ENCODE measurements around the gene CYB5R2.

The CYB5R2 gene

DNA sequence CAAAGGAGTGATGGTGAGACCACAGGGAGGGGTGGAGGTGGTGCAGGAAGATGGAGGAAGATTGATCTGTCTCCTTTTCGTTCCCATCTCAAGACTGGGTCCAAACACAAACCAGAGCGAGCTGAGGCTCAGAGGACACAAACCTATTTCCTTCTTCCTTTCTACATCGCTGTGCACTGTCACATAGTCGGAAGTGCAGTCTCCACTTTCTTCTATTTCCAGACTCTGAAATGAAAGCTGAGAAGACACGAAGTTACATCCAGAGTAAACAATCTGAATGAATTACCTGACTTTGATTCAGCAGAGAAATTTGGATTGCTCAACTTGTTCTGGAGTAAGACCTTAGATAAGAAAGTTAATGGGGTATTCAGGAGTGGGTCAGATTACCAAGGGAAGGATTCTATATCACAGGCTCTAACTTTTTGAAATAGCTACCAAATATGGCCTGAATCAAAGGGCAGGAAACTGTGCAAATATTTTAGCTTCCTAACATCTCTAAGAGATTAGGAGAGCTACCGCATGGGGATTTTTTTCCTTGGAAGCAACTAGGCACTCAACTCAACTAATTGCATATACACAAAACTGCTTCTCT, 18.6 kb upstream of the CYB5R2 start:
- TF ChIP-seq, protein P1, sequence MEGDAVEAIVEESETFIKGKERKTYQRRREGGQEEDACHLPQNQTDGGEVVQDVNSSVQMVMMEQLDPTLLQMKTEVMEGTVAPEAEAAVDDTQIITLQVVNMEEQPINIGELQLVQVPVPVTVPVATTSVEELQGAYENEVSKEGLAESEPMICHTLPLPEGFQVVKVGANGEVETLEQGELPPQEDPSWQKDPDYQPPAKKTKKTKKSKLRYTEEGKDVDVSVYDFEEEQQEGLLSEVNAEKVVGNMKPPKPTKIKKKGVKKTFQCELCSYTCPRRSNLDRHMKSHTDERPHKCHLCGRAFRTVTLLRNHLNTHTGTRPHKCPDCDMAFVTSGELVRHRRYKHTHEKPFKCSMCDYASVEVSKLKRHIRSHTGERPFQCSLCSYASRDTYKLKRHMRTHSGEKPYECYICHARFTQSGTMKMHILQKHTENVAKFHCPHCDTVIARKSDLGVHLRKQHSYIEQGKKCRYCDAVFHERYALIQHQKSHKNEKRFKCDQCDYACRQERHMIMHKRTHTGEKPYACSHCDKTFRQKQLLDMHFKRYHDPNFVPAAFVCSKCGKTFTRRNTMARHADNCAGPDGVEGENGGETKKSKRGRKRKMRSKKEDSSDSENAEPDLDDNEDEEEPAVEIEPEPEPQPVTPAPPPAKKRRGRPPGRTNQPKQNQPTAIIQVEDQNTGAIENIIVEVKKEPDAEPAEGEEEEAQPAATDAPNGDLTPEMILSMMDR (IDR thresholded peaks at IDR 0.05; ENCODE audit: borderline replicate concordance, insufficient read depth, low read depth, low read length), result no peak
- H3K4me3 ChIP-seq (ENCODE audit: low read depth, low read length), result no peak overlapping the region

DNA sequence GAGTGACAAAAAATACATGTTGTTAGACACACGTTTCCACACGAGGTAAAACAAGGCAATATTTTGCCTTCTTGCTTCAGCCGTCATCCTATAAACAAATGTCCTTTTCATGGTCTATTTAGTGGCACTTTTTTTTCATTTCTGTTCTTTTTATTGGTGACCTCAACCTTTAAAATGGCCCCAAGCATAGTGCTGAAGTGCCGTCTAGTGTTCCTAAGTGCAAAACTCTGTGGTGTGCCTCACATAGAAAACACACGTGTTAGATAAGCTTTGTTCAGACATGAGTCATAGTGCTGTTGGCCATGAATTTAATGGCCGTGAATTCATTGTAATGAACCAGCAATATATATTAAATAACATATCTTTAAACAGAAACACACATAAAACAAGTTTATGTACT, 17.3 kb upstream of the CYB5R2 start:
- H3K4me3 ChIP-seq (ENCODE audit: low read depth, low read length), result no peak overlapping the region
- TF ChIP-seq, protein P1 (IDR thresholded peaks at IDR 0.05; ENCODE audit: borderline replicate concordance, insufficient read depth, low read depth, low read length), result no peak

DNA sequence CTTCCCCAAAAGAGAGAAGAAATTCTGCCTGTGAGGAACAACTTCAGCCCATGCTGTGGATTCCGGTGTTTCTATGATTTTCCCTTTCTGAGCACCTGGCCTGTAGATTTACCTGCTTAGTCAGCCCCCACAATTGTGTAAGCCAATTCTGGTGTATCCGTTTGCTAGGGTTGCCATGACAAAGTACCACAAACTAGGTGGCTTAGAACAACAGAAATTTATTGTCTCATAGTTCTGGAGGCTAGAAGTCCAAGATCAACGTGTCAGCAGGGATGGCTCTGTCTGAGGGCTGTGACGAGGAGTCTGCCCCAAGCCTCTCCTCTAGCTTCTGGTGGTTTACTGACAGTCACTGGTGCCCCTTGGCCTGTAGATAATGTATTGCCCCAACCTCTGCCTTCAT, 15.9 kb upstream of the CYB5R2 start:
- H3K4me3 ChIP-seq (ENCODE audit: low read depth, low read length), result no peak overlapping the region
- TF ChIP-seq, protein P1 (IDR thresholded peaks at IDR 0.05; ENCODE audit: borderline replicate concordance, insufficient read depth, low read depth, low read length), result no peak

DNA sequence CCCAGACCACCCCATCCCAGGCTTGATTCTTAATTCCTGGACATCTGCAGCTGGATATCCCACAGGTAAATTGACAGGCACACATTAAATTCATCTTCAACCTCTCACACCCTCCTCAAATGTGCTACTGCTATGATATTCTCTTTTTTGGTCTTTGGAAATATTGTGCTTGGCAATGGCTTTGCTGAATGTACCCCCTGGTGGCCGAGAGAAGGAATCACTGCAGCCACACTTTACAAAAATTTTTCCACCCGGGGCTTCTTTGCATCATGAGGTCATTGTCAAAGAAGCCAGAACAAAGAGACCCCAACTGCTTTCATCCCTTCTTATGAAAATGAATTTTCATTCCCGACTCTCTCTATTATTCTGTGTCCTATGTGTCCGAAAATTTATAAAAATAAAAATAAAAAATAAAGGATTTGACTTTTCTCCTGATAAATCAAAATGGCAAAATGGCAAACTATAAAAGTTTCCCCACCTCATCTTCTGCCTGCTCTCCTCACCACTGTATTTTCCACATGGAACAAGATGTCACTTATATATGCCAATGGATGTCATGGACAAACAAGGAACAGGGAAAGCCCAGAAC, 15.0 kb upstream of the CYB5R2 start:
- TF ChIP-seq, protein P1 (IDR thresholded peaks at IDR 0.05; ENCODE audit: borderline replicate concordance, insufficient read depth, low read depth, low read length), result peak; percentile 80
- no peak overlapping the region for H3K4me3 ChIP-seq (ENCODE audit: low read depth, low read length)

DNA sequence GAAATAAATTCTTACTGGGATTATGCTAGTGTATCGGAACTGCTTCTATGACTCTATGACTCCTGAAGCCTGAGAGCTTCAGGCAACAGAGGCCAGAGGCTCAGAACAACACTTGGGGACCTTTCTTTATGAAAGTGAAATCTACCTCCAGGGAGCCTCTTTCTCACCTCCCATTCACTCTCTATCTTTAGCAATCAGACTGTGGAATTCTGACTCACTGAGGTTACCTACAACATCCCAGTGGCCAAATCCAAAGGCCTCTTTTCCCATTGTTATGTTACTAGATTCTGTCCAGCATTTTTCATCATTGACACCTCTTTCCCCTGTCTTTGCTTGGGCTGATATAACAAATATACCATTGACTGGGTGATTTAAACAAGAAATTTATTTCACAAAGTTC, 14.1 kb upstream of the CYB5R2 start:
- H3K4me3 ChIP-seq (ENCODE audit: low read depth, low read length), result no peak overlapping the region
- TF ChIP-seq, protein P1 (IDR thresholded peaks at IDR 0.05; ENCODE audit: borderline replicate concordance, insufficient read depth, low read depth, low read length), result no peak

DNA sequence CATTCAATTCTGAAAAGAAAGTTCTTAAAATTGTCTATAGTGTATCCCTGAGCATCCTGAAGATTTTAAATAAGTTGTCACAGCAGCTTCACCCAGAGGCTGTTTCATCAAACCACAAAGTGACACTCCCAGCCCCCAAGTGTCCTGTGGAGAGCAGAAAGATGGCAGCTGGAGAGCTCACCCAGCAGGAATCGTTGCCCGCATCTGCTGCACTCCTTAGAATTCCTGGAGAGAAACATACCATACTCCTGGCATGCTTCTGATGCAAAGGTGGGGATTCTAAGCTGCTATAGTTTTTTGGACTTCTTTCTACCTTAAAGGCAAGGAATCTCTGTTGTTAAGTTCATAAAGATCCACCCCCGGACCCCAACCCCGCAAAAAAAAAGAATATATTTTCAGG, 13.5 kb upstream of the CYB5R2 start:
- no peak overlapping the region for H3K4me3 ChIP-seq (ENCODE audit: low read depth, low read length)
- TF ChIP-seq, protein P1 (IDR thresholded peaks at IDR 0.05; ENCODE audit: borderline replicate concordance, insufficient read depth, low read depth, low read length), result no peak

DNA sequence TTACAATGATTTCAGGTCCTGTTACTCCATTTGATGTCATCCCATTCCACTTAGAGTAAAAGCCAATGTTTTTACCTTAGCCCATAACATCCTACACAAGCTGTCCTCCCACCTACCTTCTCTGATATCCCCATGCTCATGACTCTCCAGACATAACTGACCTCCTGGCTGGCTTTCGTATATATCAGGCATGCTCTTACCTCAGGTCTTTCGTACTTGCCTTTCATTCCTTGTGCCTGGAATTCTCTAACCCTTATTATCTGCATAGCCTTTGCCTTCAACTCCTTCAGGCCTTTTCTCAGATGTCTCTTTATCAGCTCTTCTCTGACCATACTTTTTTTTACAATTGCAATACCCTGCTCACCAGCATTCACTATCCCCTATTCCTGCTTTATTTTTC, 10.3 kb upstream of the CYB5R2 start:
- TF ChIP-seq, protein P1 (IDR thresholded peaks at IDR 0.05; ENCODE audit: borderline replicate concordance, insufficient read depth, low read depth, low read length), result no peak
- H3K4me3 ChIP-seq (ENCODE audit: low read depth, low read length), result no peak overlapping the region
